ENCODE results near the gene SLC41A3. TPM values are rescaled to one million over a fixed set of nuclear protein-coding genes. Genes with fewer than 3 reads are reported as not detected.

Gene SLC41A3
- total and polyA plus RNA-seq, 2 of the 8 experiments (the other 6 are each of a cell fraction or from before 2014, with no cell fraction given) = 30.2 to 56.4 TPM

DNA sequence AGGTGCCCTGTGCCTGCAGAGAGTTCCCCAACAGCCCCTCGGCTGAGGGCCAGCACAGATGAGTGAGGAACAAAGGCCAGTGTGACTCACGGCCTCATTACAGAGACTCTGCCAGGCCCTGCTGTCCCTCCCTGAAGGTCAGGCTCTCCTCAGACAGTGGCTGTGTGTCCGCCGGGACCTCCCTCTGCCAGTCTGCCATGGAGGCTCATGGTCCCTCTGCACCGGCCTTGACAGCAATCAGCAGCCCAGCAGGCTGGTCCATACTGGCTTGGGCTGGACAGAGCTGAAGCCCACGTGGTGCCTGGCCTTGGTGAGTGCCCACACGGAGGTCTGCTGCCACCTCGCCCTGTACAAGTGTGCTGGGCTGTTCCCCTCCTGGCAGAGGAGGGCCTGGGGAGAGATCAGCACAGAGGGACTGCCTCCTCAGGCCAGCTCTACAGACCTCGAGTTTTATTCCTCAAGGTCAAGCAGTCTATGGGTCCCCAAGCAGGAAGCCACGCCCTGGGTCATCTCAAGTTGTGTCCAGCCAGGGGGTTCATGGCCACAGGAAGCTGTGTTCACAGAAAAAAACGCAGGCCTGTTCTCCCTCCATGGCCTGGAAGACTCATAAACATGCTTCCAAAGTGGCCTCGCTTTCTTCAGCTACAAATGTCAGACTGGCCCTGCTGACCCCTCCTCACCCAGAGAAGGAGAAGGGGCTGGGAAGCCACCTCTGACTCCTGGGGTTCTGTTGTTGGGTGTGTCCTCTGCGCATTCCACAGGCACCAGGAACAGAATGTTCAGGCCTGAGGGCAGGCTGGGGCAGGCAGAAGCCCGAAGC is 27.0 kb downstream of the SLC41A3 start (continued):
- TF ChIP-seq GABPA (IDR thresholded peaks at IDR 0.05; ENCODE audit: borderline replicate concordance, insufficient read depth, low read length) (no peak), JUN (IDR thresholded peaks at IDR 0.05; ENCODE audit: low read depth, low read length) (no peak), TAF7 (optimal IDR thresholded peaks at IDR 0.05; ENCODE audit: borderline replicate concordance, low read depth, low read length) (no peak), TEAD4 (IDR thresholded peaks at IDR 0.05; ENCODE audit: low read depth, low read length) (no peak), EZH2 (IDR thresholded peaks at IDR 0.05; ENCODE audit: low read depth, low read length, severe bottlenecking) (no peak), SIX5 (IDR thresholded peaks at IDR 0.05; ENCODE audit: low read depth, low read length) (no peak), NRF1 (IDR thresholded peaks at IDR 0.05; ENCODE audit: low read depth, low read length) (no peak), MAFK (IDR thresholded peaks at IDR 0.05; ENCODE audit: low read depth, low read length) (no peak), TAF1 (IDR thresholded peaks at IDR 0.05; ENCODE audit: low read depth, low read length) (no peak)
- TF ChIP-seq, protein P1, sequence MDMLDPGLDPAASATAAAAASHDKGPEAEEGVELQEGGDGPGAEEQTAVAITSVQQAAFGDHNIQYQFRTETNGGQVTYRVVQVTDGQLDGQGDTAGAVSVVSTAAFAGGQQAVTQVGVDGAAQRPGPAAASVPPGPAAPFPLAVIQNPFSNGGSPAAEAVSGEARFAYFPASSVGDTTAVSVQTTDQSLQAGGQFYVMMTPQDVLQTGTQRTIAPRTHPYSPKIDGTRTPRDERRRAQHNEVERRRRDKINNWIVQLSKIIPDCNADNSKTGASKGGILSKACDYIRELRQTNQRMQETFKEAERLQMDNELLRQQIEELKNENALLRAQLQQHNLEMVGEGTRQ (IDR thresholded peaks at IDR 0.05; ENCODE audit: low read length) = no peak
